GM21423 (cell line): Measurements from ENCODE around the gene RINL.

Source experiments
- ATAC-seq: cut with Tn5 transposase; IDR thresholded peaks from one replicate; pipeline ENCODE4 v1.9.1; 2021; ENCODE audit warnings: mild to moderate bottlenecking, moderate library complexity; ENCODE audit not compliant: unreplicated experiment

Gene RINL

GRCh38 chr19:38877781-38878574 lies at the start of gene RINL:
Gene RINL (minus strand): TSS chr19:38878275. CDS start chr19:38876742, 1,533 bp downstream.
- peak; percentile 57 for ATAC-seq

- ATAC-seq = no peak
Observed at GRCh38 chr19:38924388-38924787, 46.3 kb upstream of the RINL start.

GRCh38 chr19:38922482-38922881 lies 44.4 kb upstream of the RINL start:
- ATAC-seq = no peak

GRCh38 chr19:38921420-38922274 lies 43.6 kb upstream of the RINL start:
- ATAC-seq = no peak

GRCh38 chr19:38920602-38921419 lies 42.7 kb upstream of the RINL start:
- ATAC-seq = no peak

- ATAC-seq = no peak
Observed at GRCh38 chr19:38919837-38920601, 41.9 kb upstream of the RINL start.

GRCh38 chr19:38918526-38918925 lies 40.5 kb upstream of the RINL start:
- ATAC-seq = no peak

- ATAC-seq = no peak
Observed at GRCh38 chr19:38917921-38918491, 39.9 kb upstream of the RINL start.

- ATAC-seq = no peak
Observed at GRCh38 chr19:38917516-38917915, 39.4 kb upstream of the RINL start.

GRCh38 chr19:38915329-38916321 lies 37.5 kb upstream of the RINL start:
- no peak for ATAC-seq

GRCh38 chr19:38913958-38914357 lies 35.9 kb upstream of the RINL start:
- ATAC-seq = no peak

GRCh38 chr19:38912600-38913514 lies 34.8 kb upstream of the RINL start:
- no peak for ATAC-seq

- no peak for ATAC-seq
Observed at GRCh38 chr19:38911388-38912001, 33.4 kb upstream of the RINL start.

GRCh38 chr19:38910488-38910887 lies 32.4 kb upstream of the RINL start:
- no peak for ATAC-seq

GRCh38 chr19:38908911-38909310 lies 30.8 kb upstream of the RINL start:
- no peak for ATAC-seq

GRCh38 chr19:38907670-38908069 lies 29.6 kb upstream of the RINL start:
- no peak for ATAC-seq

GRCh38 chr19:38907227-38907626 lies 29.2 kb upstream of the RINL start:
- no peak for ATAC-seq
